ENCODE results near the gene KIT.

- TF ChIP-seq, protein P1, sequence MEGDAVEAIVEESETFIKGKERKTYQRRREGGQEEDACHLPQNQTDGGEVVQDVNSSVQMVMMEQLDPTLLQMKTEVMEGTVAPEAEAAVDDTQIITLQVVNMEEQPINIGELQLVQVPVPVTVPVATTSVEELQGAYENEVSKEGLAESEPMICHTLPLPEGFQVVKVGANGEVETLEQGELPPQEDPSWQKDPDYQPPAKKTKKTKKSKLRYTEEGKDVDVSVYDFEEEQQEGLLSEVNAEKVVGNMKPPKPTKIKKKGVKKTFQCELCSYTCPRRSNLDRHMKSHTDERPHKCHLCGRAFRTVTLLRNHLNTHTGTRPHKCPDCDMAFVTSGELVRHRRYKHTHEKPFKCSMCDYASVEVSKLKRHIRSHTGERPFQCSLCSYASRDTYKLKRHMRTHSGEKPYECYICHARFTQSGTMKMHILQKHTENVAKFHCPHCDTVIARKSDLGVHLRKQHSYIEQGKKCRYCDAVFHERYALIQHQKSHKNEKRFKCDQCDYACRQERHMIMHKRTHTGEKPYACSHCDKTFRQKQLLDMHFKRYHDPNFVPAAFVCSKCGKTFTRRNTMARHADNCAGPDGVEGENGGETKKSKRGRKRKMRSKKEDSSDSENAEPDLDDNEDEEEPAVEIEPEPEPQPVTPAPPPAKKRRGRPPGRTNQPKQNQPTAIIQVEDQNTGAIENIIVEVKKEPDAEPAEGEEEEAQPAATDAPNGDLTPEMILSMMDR (IDR thresholded peaks at IDR 0.05; ENCODE audit: low read length): no peak
- TF ChIP-seq EZH2 (IDR thresholded peaks at IDR 0.05; ENCODE audit: borderline replicate concordance, low read length): no peak
Observed at GRCh38 chr4:54729256-54729655, 71.5 kb downstream of the KIT start.

Measured in OCI-LY1 (cell line).